Measurements from ENCODE around the gene ITIH5. TPM values are rescaled to one million over a fixed set of nuclear protein-coding genes. Genes with fewer than 3 reads are reported as not detected.

Gene ITIH5
- total and polyA plus RNA-seq, 2 of the 13 experiments (the other 11 are each of a cell fraction or from before 2014, with no cell fraction given), result 4.7 to 8.9 TPM

- no peak overlapping the region for H3K9ac ChIP-seq (ENCODE audit: insufficient read depth, low read depth, low read length)
- DNase-seq (ENCODE audit: low spot score) (no peak), ATAC-seq (no peak), FAIRE-seq (no peak)
- H3K79me2 ChIP-seq (ENCODE audit: insufficient read depth, low read length), result no peaks in the 10 kb centered on the region
- peaks cover 0 to 14% of the 10 kb centered on the region in 2 experiments; a peak in 2 of 5 replicates for H3K27me3 ChIP-seq (ENCODE audit: control insufficient read depth in 1 of 2, insufficient read depth in 2 of 2, low read length in 2 of 2)
- peaks cover 21% of the 10 kb centered on the region for H3K4me1 ChIP-seq (ENCODE audit: insufficient read depth, low read length)
- H3K4me3 ChIP-seq (replicated peaks in 1 of 3; ENCODE audit: insufficient read depth in 1 of 3, low read depth in 2 of 3, low read length in 3 of 3), result no peak overlapping the region
- no peak overlapping the region for H3K4me2 ChIP-seq (ENCODE audit: low read depth, low read length)
- ChIA-PET POLR2A (no interaction called here), CTCF (ENCODE audit: low intra/inter-chr PET ratio, low total read pairs) (no interaction called here)
- no peaks in the 10 kb centered on the region for H3K9me3 ChIP-seq (ENCODE audit: low read length)
- intact Hi-C loops (cut with micrococcal nuclease; ENCODE audit: unreplicated experiment) (no loop called here), in situ Hi-C loops (cut with HindIII; ENCODE audit: extremely low pct_ligation_motif_present, low pct_unique_long_range_greater_than_20kb) (loop anchor here (10.0 kb wide), 1 partner anchor 118 kb away; no protein-coding TSS in a partner anchor)
- no peaks in the 10 kb centered on the region for H3K36me3 ChIP-seq (replicated peaks in 1 of 2; ENCODE audit: control insufficient read depth in 1 of 2, insufficient read depth in 2 of 2, low read length in 2 of 2)
- whole genome bisulfite sequencing (ENCODE audit: low lambda C conversion rate), result 92% methylated on average over 5 of the region's 5 CpGs
- H2AFZ ChIP-seq (ENCODE audit: low read length), result no peak overlapping the region
- no TSS peak for BruUV-seq (replicated peaks)
- TF ChIP-seq SP4 (CRISPR knock-in tag; IDR thresholded peaks at IDR 0.05) (no peak), HNF1A (IDR thresholded peaks at IDR 0.05; ENCODE audit: low read depth) (no peak), HNF1A (CRISPR knock-in tag; IDR thresholded peaks at IDR 0.05; ENCODE audit: borderline replicate concordance) (no peak), ZNF3 (CRISPR knock-in tag; IDR thresholded peaks at IDR 0.05) (no peak), SRSF9 (IDR thresholded peaks at IDR 0.05; ENCODE audit: borderline replicate concordance, insufficient read depth, low read depth, low read length, poor library complexity, severe bottlenecking) (no peak), PRPF4 (IDR thresholded peaks at IDR 0.05; ENCODE audit: low read depth, low read length, poor library complexity, severe bottlenecking) (no peak), POLR2G (IDR thresholded peaks at IDR 0.05; ENCODE audit: low read depth, low read length) (no peak), ZNF761 (CRISPR knock-in tag; conservative IDR thresholded peaks at IDR 0.05) (no peak), ZSCAN9 (CRISPR knock-in tag; IDR thresholded peaks at IDR 0.05; ENCODE audit: borderline replicate concordance) (no peak), MAX (IDR thresholded peaks at IDR 0.05) (no peak), U2AF1 (optimal IDR thresholded peaks at IDR 0.05; ENCODE audit: low read depth, low read length) (no peak)
- H3K27ac ChIP-seq (ENCODE audit: extremely low read length, insufficient read depth, low read length), result no peak overlapping the region
- H4K20me1 ChIP-seq (ENCODE audit: insufficient read depth, low read length), result no peaks in the 10 kb centered on the region
Observed at GRCh38 chr10:7662522-7662921, 4.2 kb downstream of the ITIH5 start.
